Liver (tissue), 9 donors: ENCODE results near the gene ADGRF1. TPM values are rescaled to one million over a fixed set of nuclear protein-coding genes. Genes with fewer than 3 reads are reported as not detected.

Experiments used
- DNase-seq: peaks from one replicate; pipeline ENCODE4 v3.0.0-alpha.2; 2017; ENCODE audit warnings: low spot score
- H3K27ac ChIP-seq, 2 donors: one replicate each; pipeline ENCODE4 v1.7.0; 2013; ENCODE audit warnings: inconsistent platforms in 2 of 2, low read length in 2 of 2, control low read depth in 1 of 2, low read depth in 1 of 2, mild to moderate bottlenecking in 1 of 2
- H3K27me3 ChIP-seq, 4 donors: one replicate each; pipeline versions ENCODE4 v1.6.1 to v1.7.0; 2013; ENCODE audit warnings: low read length in 3 of 4, inconsistent platforms in 1 of 4, mild to moderate bottlenecking in 1 of 4, moderate library complexity in 1 of 4; ENCODE audit not compliant: control insufficient read depth in 4 of 4, insufficient read depth in 4 of 4
- H3K36me3 ChIP-seq, 4 donors: one replicate each; pipeline versions ENCODE4 v1.6.1 to v1.7.0; 2013; ENCODE audit warnings: low read length in 3 of 4, mild to moderate bottlenecking in 3 of 4, low read depth in 1 of 4, moderate library complexity in 1 of 4; ENCODE audit not compliant: control insufficient read depth in 4 of 4, insufficient read depth in 3 of 4
- H3K4me1 ChIP-seq, 4 donors: one replicate each; pipeline versions ENCODE4 v1.6.1 to v1.7.0; 2013; ENCODE audit warnings: low read length in 3 of 4, mild to moderate bottlenecking in 3 of 4, moderate library complexity in 1 of 4; ENCODE audit not compliant: control insufficient read depth in 4 of 4, insufficient read depth in 4 of 4
- H3K4me3 ChIP-seq, 3 donors: one replicate each; pipeline versions ENCODE4 v1.6.1 to v1.7.0; 2013; ENCODE audit warnings: low read length in 3 of 3, control low read depth in 1 of 3, low read depth in 1 of 3, mild to moderate bottlenecking in 1 of 3
- H3K9ac ChIP-seq, 2 donors: one replicate each; pipeline ENCODE4 v1.7.0; 2013; ENCODE audit warnings: low read length in 2 of 2, mild to moderate bottlenecking in 2 of 2, moderate library complexity in 2 of 2, control low read depth in 1 of 2, low read depth in 1 of 2
- H3K9me3 ChIP-seq, 4 donors: one replicate each; pipeline versions ENCODE4 v1.6.1 to v1.7.0; 2013; ENCODE audit warnings: low read length in 3 of 4; ENCODE audit not compliant: control insufficient read depth in 4 of 4
- EGR1 ChIP-seq, 2 donors: IDR thresholded peaks; 2 replicates each; pipeline ENCODE4 v1.6.1; 2016 to 2018; ENCODE audit warnings: antibody characterized with exemption in 2 of 2, low read depth in 2 of 2
- FOXA1 ChIP-seq: IDR thresholded peaks from 2 replicates; pipeline ENCODE4 v1.6.1; 2016; ENCODE audit warnings: antibody characterized with exemption
- FOXA2 ChIP-seq: IDR thresholded peaks from 2 replicates; pipeline ENCODE4 v1.6.1; 2016; ENCODE audit warnings: antibody characterized with exemption
- GABPA ChIP-seq, 2 donors: IDR thresholded peaks in 1 of 2; conservative IDR thresholded peaks in 1 of 2; 2 replicates each; pipeline ENCODE4 v1.6.1; 2016; ENCODE audit warnings: antibody characterized with exemption in 2 of 2, mild to moderate bottlenecking in 1 of 2, moderate library complexity in 1 of 2
- HNF4A ChIP-seq, 2 donors: conservative IDR thresholded peaks; 2 replicates each; pipeline ENCODE4 v1.6.1; 2016; ENCODE audit warnings: antibody characterized with exemption in 2 of 2, mild to moderate bottlenecking in 2 of 2
- HNF4G ChIP-seq: IDR thresholded peaks from 2 replicates; pipeline ENCODE4 v1.6.1; 2016; ENCODE audit warnings: antibody characterized with exemption
- JUND ChIP-seq, 2 donors: IDR thresholded peaks; 2 replicates each; pipeline ENCODE4 v1.6.1; 2016; ENCODE audit warnings: antibody characterized with exemption in 2 of 2
- NR2F2 ChIP-seq: IDR thresholded peaks from 2 replicates; pipeline ENCODE4 v1.6.1; 2016; ENCODE audit warnings: antibody characterized with exemption
- RAD21 ChIP-seq, 2 donors: IDR thresholded peaks; 2 replicates each; pipeline ENCODE4 v1.6.1; 2016; ENCODE audit warnings: antibody characterized with exemption in 2 of 2, mild to moderate bottlenecking in 2 of 2
- RXRA ChIP-seq, 2 donors: IDR thresholded peaks; 2 replicates each; pipeline ENCODE4 v1.6.1; 2017 to 2018; ENCODE audit warnings: antibody characterized with exemption in 2 of 2, mild to moderate bottlenecking in 1 of 2
- SP1 ChIP-seq: IDR thresholded peaks from 2 replicates; pipeline ENCODE4 v1.6.1; 2018; ENCODE audit warnings: antibody characterized with exemption, mild to moderate bottlenecking
- TAF1 ChIP-seq: conservative IDR thresholded peaks from 2 replicates; pipeline ENCODE4 v1.6.1; 2016; ENCODE audit warnings: antibody characterized with exemption, mild to moderate bottlenecking
- YY1 ChIP-seq: IDR thresholded peaks from 2 replicates; pipeline ENCODE4 v1.6.1; 2016; ENCODE audit warnings: antibody characterized with exemption, mild to moderate bottlenecking
- WGBS: extraction: QIAGEN DNeasy Blood & Tissue Kit; methylation state at CpG from one replicate; pipeline ENCODE4 v1.1.7; 2013; 5-methylcytosine and 5-hydroxymethylcytosine counted together
- polyA plus RNA-seq, 2 donors: library from polyadenylated mRNA; stranded (reverse) in 1 of 2; unstranded in 1 of 2; fragments of 200-250 nt in 1 of 2; fragments of >200 nt in 1 of 2; fragmentation: Nextera tagmentation in 1 of 2; extraction: Ambion mirVana in 1 of 2; gene quantifications; one replicate each; pipeline versions ENCODE4 v1.2.1 to v1.2.3, GENCODE V29; 2013 to 2015
- total RNA-seq, 2 donors: library from RNA; depleted of rRNA; stranded (reverse); fragments of >200 nt; gene quantifications; one replicate each; pipeline ENCODE4 v1.2.3, GENCODE V29; 2014
- TF ChIP-seq, protein P1 (sequence below): IDR thresholded peaks from 2 replicates; pipeline ENCODE4 v1.6.1; 2016; ENCODE audit warnings: antibody characterized with exemption, mild to moderate bottlenecking
- TF ChIP-seq, protein P2 (sequence below): IDR thresholded peaks from 2 replicates; pipeline ENCODE4 v1.6.1; 2016; ENCODE audit warnings: antibody characterized with exemption
- TF ChIP-seq, protein P3 (sequence below): fragments of 150-350 bp; IDR thresholded peaks from 2 replicates; pipeline ENCODE4 v1.5.1; 2017; ENCODE audit warnings: improper control_type of control experiment, low read depth, low read length; ENCODE audit not compliant: missing input control
- donor health status: healthy.
- donor health status: healthy.
- donor health status: healthy.
- donor health status: healthy.
- donor health status: healthy.

The ADGRF1 gene
- total and polyA plus RNA-seq, 4 donors, result 0.01 TPM; not detected in 3

DNA sequence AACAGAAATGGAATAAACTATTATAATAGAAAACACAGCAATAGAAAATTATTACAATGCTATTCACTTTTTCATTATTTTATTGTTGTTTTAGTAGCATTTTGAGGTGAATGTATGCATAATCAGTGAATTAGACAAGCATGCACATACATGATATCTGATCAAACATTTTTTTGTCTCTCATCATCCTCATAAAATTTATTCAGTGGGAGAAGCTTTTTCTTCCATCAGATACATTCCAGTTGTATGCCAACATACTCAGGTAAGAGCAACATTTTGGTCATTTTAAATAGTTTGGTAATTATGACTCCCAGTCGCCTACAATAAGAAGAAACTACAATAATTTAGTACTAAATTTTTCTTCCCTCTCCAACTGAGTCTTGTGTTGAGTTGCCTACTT is 44.5 kb downstream of the ADGRF1 start:
- peaks cover 0 to 4% (median 0%) of the 10 kb centered on the region in 4 donors for H3K27me3 ChIP-seq
- H3K36me3 ChIP-seq, result no peaks in the 10 kb centered on the region
- TF ChIP-seq TAF1 (no peak), NR2F2 (no peak), RAD21 (IDR thresholded peaks at IDR 0.05) (no peak), YY1 (no peak), SP1 (no peak), EGR1 (IDR thresholded peaks at IDR 0.05; ENCODE audit: low read depth in 2 of 2) (no peak), JUND (IDR thresholded peaks at IDR 0.05) (no peak), FOXA2 (no peak)
- H3K4me1 ChIP-seq, result no peaks in the 10 kb centered on the region
- no peaks in the 10 kb centered on the region for H3K9me3 ChIP-seq
- no peak for DNase-seq
- WGBS, result 91% methylated on average over 1 of the region's 1 CpG
- H3K4me3 ChIP-seq, result no peak overlapping the region
- no peak overlapping the region for H3K9ac ChIP-seq
- no peak overlapping the region for H3K27ac ChIP-seq

DNA sequence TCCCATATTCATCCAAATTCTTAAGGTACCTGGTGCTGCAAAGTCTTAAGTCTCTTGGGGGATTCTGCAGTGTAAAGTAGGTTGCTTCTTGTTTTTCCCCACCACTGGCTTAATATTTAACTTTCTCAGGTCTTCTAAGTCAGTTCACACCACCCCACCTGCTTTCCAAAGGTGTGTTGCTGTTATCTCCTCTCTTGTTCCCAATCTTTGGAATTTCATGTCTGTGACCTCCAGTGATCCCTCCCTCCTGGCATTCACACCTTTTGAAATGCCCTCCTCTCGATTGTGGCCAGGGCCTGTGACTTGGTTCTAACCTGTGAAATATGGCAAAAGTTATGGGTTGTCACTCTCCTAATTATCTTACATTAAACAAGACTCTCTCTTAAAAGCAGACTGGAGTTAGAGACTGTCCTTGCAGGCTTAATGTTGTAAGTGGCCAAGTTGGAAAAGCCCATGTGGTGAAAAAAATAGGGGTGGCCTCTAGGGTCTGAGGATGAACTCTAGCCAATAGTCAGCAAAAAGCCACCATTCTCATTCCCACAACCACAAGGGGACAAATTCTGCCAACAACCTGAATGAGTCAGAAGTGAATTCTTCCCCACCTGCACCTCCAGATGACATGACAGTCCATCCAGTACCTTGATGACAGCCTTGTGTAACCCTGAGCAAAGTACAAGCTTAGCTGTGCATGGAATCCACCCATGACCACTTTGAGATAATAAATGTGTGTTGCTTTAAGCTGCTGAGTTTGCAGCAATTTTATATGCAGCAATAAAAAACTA is 45.1 kb downstream of the ADGRF1 start:
- DNase-seq, result no peak
- 43% methylated on average over 1 of the region's 1 CpG for WGBS
- no peaks in the 10 kb centered on the region for H3K9me3 ChIP-seq
- H3K9ac ChIP-seq, result no peak overlapping the region
- H3K27me3 ChIP-seq, result peaks cover 0 to 4% (median 0%) of the 10 kb centered on the region in 4 donors
- no peak overlapping the region for H3K4me3 ChIP-seq
- H3K36me3 ChIP-seq, result no peaks in the 10 kb centered on the region
- H3K4me1 ChIP-seq, result no peaks in the 10 kb centered on the region
- no peak overlapping the region for H3K27ac ChIP-seq
- TF ChIP-seq, protein P1, sequence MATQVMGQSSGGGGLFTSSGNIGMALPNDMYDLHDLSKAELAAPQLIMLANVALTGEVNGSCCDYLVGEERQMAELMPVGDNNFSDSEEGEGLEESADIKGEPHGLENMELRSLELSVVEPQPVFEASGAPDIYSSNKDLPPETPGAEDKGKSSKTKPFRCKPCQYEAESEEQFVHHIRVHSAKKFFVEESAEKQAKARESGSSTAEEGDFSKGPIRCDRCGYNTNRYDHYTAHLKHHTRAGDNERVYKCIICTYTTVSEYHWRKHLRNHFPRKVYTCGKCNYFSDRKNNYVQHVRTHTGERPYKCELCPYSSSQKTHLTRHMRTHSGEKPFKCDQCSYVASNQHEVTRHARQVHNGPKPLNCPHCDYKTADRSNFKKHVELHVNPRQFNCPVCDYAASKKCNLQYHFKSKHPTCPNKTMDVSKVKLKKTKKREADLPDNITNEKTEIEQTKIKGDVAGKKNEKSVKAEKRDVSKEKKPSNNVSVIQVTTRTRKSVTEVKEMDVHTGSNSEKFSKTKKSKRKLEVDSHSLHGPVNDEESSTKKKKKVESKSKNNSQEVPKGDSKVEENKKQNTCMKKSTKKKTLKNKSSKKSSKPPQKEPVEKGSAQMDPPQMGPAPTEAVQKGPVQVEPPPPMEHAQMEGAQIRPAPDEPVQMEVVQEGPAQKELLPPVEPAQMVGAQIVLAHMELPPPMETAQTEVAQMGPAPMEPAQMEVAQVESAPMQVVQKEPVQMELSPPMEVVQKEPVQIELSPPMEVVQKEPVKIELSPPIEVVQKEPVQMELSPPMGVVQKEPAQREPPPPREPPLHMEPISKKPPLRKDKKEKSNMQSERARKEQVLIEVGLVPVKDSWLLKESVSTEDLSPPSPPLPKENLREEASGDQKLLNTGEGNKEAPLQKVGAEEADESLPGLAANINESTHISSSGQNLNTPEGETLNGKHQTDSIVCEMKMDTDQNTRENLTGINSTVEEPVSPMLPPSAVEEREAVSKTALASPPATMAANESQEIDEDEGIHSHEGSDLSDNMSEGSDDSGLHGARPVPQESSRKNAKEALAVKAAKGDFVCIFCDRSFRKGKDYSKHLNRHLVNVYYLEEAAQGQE, result no peak
- peak; percentile 29 to 43 for TF ChIP-seq HNF4A (conservative IDR thresholded peaks at IDR 0.05)
- no peak for TF ChIP-seq SP1

DNA sequence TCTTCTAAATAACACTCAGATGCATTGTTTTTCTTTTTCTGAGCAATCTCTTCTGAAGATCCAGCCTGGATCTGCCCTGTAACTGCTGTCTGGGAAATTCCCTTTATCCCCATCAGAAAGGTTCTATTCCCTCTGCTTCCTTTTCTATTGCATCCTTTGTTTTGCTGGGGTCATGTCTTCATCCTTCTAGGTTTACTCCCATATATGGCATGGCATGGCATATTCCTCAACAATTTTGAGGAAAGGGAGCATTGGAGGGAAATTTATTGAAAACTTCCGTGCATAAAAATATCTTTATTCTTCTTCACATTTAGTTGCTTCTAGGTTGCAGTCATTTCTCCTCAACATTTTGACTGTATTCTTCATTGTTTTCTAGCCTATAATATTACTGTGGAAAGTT is 47.2 kb downstream of the ADGRF1 start:
- TF ChIP-seq RAD21 (IDR thresholded peaks at IDR 0.05) (no peak), HNF4G (no peak), FOXA1 (no peak), TAF1 (no peak), GABPA (IDR thresholded peaks at IDR 0.05 in 1 of 2, conservative IDR thresholded peaks at IDR 0.05 in 1 of 2) (no peak), HNF4A (conservative IDR thresholded peaks at IDR 0.05) (no peak), RXRA (IDR thresholded peaks at IDR 0.05) (no peak), EGR1 (IDR thresholded peaks at IDR 0.05; ENCODE audit: low read depth in 2 of 2) (no peak), YY1 (no peak), JUND (IDR thresholded peaks at IDR 0.05) (no peak)
- TF ChIP-seq, protein P1, result no peak
- TF ChIP-seq, protein P2, sequence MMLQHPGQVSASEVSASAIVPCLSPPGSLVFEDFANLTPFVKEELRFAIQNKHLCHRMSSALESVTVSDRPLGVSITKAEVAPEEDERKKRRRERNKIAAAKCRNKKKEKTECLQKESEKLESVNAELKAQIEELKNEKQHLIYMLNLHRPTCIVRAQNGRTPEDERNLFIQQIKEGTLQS, result no peak
- TF ChIP-seq, protein P3, sequence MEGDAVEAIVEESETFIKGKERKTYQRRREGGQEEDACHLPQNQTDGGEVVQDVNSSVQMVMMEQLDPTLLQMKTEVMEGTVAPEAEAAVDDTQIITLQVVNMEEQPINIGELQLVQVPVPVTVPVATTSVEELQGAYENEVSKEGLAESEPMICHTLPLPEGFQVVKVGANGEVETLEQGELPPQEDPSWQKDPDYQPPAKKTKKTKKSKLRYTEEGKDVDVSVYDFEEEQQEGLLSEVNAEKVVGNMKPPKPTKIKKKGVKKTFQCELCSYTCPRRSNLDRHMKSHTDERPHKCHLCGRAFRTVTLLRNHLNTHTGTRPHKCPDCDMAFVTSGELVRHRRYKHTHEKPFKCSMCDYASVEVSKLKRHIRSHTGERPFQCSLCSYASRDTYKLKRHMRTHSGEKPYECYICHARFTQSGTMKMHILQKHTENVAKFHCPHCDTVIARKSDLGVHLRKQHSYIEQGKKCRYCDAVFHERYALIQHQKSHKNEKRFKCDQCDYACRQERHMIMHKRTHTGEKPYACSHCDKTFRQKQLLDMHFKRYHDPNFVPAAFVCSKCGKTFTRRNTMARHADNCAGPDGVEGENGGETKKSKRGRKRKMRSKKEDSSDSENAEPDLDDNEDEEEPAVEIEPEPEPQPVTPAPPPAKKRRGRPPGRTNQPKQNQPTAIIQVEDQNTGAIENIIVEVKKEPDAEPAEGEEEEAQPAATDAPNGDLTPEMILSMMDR, result no peak
- DNase-seq, result no peak
- no peaks in the 10 kb centered on the region for H3K9me3 ChIP-seq
- no peaks in the 10 kb centered on the region for H3K36me3 ChIP-seq
- H3K27ac ChIP-seq, result no peak overlapping the region
- 71% methylated on average over 1 of the region's 1 CpG for WGBS
- H3K27me3 ChIP-seq, result peaks cover 0 to 4% (median 0%) of the 10 kb centered on the region in 4 donors
- H3K4me1 ChIP-seq, result peaks cover 0 to 12% (median 9%) of the 10 kb centered on the region in 4 donors
- no peak overlapping the region for H3K4me3 ChIP-seq
- H3K9ac ChIP-seq, result no peak overlapping the region
